GF-D8 (cell line): ENCODE measurements around the gene ANKS3.

ENCODE experiments used
- DNase-seq: peaks from one replicate; lab custom pipeline; 2025; lab: John Stamatoyannopoulos, UW

ANKS3 gene

DNA sequence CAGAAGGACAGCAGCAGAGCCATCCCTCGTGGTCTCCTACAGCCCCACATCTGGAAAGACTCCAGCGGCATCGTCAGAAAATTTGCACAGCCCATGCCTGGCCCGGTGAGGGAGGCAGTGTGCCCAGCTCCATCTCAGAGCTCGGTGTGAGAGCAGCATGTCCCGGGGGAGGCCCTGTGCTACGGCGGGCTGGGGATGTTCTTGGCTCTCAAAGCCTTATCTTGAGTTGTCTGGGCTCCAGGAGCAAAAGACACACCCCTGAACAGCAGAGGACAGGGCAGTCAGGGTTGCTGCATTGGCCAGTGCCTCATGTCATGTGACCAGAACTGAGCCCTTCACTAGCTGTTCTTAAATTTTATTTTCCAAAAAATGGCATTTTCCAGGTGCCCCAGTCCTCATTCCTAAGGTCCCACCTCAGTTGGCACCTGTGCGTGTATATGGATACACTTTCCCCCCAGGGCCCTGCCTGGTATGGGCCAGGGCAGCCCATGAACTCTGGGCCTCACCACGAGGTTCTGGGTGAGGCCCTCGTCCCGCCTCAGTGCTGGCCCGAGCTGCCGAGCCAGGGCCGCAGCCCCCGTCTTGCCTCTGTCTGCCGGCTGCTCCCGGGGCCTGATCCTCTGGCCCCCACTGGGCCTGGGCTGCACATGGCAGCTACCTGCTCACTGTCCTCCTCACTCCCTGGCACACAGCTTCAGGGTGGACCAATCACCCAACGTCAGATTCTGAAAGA lies 37.7 kb downstream of the ANKS3 start:
- no peak for DNase-seq

DNA sequence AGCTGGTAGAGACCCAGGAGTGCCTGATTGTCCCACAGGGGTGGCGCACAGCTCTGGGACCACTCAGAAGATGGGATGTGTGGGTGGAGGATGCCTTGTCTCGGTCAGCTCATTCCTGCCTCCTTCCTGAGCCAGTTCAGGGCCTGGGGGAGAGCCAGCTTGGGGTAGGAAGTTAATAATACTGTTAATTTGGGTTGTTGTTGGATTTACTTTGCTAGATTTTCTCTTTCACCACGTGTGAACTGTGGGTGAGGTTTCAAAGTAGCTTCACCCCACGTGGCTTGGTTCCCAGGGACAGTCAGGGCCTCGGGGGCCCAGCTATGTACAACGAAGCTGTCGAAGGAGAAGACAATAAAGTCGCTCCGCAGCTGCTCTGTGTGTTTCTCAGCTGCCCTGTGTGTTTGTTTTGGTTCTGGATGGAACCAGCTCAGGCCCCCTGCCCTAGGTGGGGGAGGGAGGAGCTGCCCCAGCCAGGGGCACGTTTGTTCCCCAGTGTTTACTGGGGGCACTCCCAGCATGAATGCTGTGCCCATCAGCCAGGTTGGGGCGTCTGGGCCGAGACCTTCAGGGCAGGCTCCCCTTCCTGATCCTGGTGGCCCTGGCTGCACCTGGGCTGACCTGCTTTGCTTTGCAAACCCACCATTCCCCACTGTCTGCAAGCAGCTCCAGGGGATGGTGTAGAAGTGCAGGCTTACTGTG lies 38.4 kb downstream of the ANKS3 start:
- no peak for DNase-seq

DNA sequence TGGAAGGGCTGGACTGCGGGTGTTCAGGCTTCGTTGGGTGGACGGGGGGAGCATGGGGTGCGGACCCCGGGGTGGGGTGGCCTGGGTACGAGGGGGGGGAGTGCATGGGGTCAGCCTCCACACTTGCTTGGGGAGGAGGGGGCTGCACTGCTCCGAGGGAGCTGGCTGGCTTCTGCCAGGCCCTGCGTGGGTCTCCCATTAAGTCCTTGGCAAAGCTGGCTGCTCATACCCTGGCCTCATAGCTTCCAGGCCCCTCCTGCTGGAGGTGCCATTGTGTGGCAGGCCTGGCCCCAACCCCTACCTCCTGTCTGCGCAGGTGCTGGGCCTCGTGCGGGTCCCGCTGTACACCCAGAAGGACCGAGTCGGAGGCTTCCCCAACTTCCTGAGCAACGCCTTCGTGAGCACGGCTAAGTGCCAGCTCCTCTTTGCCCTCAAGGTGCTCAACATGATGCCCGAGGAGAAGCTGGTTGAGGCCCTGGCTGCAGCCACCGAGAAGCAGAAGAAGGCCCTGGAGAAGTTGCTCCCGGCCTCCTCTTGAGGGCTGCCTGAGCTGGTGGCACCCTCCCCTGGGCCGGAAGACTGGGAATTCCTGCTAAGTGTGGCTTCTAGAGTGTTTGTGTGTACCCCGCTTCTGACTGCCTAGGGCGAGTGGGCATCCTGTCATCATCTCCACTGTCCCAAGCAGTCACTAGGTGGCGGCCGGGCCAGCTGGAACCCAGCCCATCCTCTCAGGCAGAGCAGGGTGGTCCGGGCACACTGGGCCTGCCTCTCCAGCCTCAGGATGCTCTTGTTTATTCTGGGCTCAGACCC lies 39.2 kb downstream of the ANKS3 start:
- no peak for DNase-seq

DNA sequence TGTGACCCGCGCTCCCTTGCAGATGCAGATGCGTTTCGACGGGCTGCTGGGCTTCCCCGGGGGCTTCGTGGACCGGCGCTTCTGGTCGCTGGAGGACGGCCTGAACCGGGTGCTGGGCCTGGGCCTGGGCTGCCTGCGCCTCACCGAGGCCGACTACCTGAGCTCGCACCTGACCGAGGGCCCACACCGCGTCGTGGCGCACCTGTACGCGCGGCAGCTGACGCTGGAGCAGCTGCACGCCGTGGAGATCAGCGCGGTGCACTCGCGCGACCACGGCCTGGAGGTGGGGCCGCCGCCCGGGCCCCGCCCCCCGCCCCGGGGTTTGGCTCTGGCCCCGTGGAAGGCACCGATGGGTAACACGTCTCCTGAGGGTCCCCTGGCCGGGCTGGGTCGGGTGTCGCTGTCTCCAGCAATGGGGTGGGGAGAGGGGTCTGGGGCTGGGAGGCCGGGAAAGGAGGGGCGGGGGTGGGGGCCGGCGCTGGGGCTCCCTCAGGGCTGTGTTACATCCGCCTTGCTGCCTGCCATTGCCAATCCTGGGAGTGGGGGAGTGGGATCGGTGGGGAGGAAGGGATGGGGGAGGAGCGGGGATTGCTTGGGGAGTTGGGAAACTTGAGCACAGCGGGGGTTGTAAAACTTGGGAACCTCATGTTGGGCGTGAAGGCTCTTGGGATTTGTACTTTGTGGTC lies 40.0 kb downstream of the ANKS3 start:
- DNase-seq: no peak

DNA sequence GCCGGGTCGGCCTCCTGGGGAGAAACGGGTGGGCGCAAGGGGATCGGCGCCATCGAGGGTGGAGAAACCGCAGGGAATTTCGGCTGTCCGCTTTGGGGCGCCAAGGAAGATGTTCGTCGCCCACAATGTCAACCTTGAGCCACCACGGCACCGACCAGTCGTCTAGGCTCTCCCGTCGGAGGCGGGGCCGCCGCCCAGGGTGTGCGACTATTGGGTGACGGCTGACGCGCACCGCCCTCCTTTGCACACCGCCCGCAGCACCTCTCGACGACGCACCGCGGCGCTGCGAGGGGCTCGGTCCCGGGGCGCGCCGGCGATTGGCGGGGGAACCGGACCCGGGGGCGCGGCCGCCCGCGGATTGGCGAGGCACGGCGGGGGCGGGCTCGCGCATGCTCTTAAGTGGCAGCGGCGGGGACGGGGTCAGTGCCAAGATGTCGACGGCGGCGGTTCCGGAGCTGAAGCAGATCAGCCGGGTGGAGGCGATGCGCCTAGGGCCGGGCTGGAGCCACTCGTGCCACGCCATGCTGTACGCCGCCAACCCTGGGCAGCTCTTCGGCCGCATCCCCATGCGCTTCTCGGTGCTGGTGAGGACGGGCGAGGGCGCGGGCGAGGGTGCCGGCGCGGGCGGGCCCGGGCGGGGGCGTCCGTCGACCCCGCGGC lies 40.6 kb downstream of the ANKS3 start, which contains the start of gene NUDT16L1:
Gene NUDT16L1 (plus strand): TSS at position 267 of the 660 bp plus-strand sequence. CDS start 165 bp downstream, at position 432.
- DNase-seq: peak; percentile 83

DNA sequence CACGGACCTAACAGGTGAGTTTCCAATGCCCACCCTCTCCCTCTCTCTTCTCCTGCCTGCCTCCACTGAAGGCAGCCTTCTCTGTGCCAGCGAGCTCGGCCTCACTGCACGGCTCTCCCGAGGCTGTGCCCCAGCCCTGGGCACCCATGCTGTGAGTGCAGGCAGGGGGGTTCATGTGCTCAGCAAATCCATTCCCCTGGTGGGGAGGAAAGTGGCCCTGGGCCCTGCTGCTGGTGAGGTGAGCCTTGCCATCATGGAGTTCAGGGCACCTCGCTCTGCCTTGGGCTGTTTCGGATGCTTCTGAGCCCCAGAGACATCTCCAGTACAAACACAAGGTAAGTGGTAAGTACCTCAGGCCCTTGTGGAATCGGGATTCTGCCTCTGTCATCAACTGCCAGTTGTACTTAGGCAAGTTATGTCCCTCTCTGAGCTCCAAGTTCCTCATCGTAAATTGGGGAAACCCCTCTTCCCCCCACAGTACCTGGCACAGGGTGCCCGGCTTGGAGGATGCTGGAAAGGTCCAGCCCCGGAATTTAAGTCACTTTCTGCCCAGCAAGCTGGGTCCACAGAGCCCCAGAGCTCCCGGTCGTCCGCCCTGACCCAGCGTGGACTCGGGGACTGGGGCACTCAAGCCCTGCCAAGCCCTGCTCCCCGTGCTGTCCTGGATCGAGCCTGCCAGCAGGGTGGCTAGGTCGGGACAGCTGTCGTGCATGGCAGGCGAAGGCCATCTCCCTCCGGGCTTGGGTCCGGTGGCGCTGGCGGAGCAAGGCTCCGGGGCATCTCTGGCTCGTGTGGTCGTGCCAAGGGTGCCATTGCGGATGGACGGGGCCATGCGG lies 41.4 kb downstream of the ANKS3 start:
- no peak for DNase-seq

DNA sequence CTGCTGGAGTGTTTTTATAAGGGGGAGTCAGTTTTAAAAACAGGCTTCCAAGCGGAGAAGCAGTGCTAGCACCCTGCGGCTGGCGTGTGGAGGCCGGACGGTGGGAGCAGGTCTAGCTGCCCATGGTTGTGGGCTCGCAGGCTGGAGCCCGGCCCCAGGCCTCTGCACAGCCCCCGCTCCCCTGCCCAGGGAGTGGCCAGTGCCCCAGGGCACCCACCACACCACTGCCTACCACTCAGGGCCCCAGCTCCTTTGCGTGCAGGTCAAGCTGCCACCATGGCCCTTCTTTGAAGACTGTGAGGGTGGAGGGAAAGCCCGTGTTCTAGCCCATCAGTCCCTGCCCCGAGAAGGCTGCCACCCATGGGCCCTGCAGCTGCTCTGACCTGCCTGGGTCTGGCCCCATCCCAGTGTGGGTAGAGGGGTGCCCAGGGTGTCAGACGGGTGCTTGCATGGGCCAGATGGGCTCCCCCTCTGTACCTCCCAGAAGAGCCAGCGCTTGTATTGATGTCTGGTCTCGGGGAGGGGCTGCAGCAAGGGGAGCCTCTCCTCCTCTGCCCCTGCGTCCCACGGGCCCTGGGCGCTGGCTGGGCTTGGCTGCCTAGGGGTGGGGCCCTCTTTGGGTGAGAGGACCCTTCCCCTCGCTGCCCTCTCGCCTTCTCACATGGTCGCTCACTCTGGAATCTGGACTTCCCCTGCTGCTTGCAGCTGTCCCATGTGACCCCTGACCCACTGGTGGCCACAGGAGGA lies 42.2 kb downstream of the ANKS3 start:
- no peak for DNase-seq

DNA sequence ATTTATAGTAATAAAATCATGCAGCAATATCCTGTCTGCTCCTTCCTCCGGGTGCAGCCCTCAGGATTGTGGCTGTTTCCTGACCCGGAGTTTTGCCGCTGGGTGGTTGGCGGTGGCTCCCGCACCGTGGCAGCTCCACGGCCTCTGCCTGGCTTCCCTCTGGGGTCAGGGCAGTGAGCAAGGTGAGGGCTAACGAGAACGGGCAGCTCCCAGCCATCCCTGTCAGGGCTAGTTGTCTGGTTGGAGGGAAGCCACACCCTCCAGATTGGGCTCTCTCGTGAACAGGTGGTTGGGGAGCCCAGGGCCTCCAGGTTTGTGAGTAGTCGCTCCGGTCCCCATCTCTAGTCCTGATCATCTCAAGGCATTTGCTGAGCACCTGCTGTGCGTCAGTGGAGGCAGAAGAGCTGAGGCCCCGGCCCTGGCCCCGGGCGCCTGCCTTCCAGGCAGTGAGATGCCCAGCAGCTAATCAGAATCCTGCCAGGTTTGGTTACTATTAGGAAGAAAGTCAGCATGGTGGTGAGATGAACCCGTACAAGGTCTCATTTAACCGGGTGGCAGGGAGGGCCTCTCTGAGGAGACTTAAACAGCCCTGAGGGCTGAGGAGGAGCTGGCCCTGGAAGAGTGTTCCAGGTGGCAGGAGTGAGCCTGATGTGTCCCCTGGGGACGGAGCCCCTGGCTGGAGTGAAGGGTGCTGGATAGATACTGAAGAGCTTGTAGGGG lies 43.0 kb downstream of the ANKS3 start:
- DNase-seq: peak; percentile 66

DNA sequence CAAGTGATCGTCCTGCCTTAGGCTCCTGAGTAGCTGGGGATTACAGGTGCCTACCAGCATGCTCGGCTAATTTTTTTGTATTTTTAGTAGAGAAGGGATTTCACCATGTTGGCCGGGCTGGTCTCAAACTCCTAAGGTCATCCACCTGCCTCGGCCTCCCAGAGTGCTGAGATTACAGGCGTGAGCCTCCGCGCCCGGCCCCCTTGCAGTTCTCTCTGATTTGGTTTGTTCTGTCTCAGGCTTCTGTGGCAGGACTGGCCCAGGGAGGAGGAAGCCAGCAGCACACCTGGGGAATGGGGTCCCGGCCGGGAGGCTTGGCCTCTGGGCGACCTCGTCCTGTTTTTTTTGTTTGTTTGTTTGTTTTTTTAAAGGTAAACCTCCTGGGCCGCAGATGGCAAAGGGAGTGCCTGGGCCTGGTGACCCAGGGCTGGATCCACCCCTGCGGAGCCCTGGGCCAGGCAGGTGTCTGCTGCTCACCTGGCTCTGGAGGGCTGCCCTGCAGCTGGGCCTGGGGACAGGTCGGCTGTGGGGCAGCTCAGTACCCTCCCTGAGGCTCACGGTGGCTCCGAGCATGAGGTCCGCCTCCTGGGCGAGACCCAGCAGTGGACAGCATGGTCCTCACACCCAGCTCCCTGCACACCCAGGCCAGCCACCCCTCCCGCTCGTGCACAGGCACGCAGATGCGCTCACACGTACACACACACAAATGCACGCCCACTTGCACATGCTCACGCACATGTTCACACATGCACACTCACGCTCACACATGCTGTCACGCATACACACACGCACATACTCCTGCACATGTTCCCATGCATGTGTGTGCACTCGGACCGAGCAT lies 44.0 kb downstream of the ANKS3 start:
- DNase-seq: no peak

DNA sequence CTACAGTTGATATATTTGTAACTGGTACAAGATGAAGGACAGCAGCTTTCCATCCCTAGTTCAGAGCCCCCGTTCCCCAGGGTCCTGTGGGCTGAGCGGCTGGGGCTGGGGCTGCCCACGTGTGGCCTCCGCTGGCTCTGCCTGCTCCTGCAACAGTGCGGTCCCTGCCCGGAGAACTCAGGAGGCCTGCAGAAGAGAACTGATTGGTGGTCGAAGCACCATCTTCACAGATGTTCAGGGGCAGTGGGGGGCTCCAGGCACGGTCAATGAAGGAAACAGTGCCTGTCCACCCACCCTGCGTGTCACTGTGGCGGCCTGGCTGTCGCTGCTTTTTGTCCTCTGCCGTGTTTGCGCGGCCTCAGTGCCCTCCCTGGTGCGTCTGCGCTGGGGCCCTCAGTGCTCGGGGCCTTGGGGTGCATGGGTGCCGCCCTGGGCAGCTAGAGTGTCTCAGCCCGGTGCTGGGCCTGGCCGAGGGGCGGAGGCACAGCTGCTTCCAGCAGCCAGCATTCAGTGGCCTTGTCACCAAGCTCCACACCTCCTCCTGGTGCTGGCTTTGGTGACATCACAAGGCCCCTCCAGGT lies 44.9 kb downstream of the ANKS3 start:
- no peak for DNase-seq

DNA sequence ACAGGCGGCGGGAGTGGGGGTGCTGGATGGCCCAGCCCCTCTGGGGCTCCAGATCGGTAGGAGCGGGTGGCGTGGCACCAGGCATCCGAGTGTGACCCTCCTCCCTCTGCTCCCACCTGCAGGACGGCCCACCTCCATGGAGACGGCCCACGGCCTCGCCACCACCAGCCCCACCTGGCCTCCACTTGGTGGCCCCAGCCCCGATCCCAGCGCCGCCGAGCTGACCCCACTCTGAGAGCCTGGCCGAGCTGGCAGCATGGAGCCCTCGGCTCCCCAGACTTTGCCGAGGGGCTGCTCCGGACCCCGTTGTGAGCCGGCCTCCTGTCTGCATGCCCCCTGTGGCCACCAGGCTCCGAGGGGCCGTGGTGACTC lies 45.4 kb downstream of the ANKS3 start:
- DNase-seq: no peak

DNA sequence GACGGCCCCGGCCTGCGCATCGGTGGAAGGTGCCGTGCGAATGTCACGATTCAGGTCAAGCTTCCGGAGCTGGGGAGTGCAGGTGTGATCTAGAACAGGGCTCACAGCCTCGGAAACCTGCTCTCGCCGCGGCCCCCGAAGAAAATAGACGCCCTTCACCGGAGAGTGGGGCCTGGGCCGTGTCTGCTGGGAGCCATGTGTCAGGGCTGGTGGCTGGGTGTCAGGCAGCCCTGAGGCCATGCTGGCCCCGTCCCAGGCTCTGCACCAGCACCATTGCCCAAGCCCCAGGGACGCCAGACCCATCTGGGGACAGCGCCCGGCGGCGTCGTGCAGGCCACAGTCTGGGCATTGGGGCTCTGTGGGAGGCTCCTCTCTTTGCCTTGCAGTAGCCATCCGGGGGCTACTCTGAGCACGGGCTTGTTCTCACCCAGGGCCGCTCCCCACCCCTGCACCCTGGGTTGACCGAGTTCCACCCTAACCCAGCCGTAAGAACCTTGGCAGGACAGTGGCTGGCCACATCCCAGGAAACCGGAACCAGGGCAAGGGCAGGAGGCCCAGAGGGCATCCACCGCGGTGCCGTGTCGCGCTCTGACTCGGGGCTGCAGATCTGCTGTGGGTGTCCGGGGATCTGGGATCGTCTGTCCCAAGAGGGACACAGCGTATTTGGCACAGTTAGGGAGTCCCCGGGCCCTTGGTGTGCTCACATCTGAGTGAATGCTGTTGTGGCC lies 46.0 kb downstream of the ANKS3 start:
- DNase-seq: no peak

DNA sequence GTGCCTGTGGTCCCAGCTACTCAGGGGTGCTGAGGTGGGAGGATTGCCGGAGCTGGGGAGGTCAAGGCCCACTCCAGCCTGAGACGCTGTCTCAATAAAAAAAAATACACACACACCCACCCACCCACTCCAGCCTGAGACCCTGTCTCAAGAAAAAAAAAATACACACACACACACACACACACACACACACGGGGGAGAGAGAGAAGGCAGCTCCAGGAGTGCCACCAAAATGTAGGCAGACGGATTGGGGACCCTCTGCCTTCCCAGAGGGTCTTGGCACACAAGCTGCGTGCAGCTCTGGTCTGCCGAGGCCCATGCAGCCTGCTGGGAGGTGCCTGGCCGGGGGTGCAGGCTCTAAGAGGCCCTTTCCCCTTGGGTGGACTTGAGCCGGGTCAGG lies 46.7 kb downstream of the ANKS3 start:
- no peak for DNase-seq

DNA sequence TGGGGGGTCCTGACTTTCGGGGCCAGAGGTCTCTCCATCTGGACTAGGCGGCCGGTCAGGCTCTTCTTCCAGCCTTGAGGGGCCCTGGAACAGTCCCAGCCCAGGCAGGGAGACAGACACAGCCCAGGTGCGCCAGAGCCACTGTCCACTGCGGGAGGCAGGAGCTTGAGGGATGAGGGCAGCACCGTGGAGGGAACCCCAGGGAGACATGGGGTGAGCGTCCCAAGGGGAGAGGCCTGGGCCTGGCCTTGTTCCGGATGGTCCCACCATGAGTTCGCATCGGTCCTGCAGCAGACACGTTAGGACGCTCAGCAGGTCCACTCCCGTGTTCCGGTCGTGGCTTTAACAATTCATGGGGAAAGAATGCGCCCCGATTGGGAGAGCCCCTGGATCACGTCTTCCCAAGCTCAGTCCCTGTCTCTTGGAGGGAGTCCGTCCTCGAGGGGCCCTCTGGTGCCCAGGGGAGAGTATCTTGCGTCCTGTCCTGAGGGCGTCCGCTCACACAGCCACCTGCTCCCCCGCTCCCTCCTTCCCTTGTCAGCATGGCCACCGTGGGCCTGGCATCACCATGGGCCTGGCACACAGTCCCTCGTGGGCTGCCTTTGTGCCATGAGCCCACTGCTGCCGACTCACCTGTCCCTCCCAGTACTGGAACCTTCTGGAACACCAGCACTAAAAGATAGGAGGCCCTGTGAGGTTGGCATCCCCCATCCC lies 47.4 kb downstream of the ANKS3 start:
- DNase-seq: no peak

DNA sequence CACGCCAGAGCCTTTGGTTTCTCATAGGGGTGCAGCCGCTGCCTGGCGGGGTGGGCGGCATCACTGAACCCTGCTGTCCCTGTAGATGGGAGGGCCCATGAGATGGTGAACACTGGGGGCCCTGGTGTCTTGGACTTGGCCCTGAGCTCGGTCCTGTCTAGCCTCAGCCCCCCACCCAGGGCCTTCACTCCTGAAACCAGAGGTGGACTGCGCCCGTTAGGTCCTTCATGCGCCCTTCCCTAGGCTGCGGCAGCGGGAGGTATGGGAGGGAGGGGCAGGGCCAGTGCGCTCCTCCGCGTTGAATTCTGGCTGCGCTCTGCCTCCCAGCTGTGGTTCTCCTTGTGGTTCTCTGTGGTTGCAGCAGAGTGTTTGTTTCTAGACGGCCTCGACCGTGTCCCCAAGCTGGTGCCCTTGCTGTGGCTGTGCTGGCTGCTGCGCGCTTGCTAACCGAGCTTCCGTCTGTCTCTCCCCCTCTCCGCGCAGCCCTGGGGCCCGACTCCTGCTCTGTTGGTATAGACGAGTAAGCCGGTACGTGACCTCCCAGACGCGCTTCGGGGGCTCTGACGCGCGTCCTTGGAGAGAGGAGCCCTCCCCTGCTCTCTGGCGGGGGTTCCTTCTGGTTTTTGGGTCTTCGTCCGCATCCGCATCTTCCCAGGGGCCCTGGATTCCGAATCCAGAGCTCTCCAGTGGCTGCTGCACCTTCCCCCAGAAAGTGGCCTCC lies 48.1 kb downstream of the ANKS3 start:
- no peak for DNase-seq

DNA sequence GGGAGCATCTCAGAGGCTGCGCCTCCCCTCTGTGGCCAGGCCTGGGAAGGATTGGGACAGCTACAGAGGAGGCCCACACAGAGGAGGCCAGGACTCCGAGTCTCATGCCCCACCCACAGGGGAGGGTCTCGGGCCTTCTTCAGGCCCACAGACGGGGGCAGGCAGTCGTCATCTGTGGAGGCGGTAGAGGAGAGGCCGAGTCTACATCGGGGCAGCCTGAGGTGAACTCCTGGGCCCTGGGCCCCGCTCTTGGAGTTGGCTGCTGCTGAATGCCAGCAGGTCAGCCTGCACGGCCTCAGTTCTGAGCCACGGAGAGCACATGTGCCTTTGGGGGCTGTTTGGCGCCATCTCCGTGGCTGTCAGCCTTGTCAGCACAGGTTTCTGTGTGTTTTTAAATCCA lies 48.8 kb downstream of the ANKS3 start:
- DNase-seq: no peak
